Spinal cord (tissue), 10 donors: ENCODE data around the gene SPINT3. TPM values are rescaled to one million over a fixed set of nuclear protein-coding genes. Genes with fewer than 3 reads are reported as not detected.

Experiments used
- DNase-seq, 6 donors: peaks; one replicate each; pipeline versions ENCODE4 v3.0.0 to v3.0.0-alpha.2; 2013 to 2015; ENCODE audit warnings: low spot score in 6 of 6, low read depth in 4 of 6
- H3K27ac ChIP-seq: one replicate; pipeline ENCODE4 v1.5.1; 2013; ENCODE audit warnings: low read depth, low read length, control low read depth
- H3K27me3 ChIP-seq: one replicate; pipeline ENCODE4 v1.6.1; 2013; ENCODE audit warnings: low read length; ENCODE audit not compliant: control insufficient read depth, insufficient read depth
- H3K36me3 ChIP-seq: one replicate; pipeline ENCODE4 v1.6.1; 2013; ENCODE audit warnings: low read length; ENCODE audit not compliant: control insufficient read depth, insufficient read depth
- H3K4me1 ChIP-seq: one replicate; pipeline ENCODE4 v1.6.1; 2013; ENCODE audit warnings: low read length; ENCODE audit not compliant: control insufficient read depth, insufficient read depth
- H3K4me3 ChIP-seq: one replicate; pipeline ENCODE4 v1.5.1; 2013; ENCODE audit warnings: low read depth, low read length, control low read depth
- H3K9me3 ChIP-seq: one replicate; pipeline ENCODE4 v1.6.1; 2013; ENCODE audit warnings: low read length; ENCODE audit not compliant: control insufficient read depth, insufficient read depth
- WGBS: methylation state at CpG from one replicate; pipeline ENCODE4 v1.1.5; 2013; ENCODE audit warnings: missing lambda C conversion rate; ENCODE audit not compliant: insufficient coverage; 5-methylcytosine and 5-hydroxymethylcytosine counted together
- polyA plus RNA-seq, 2 donors: library from polyadenylated mRNA; unstranded; fragments of 120-200 nt; gene quantifications; one replicate each; pipeline ENCODE4 v1.2.1, GENCODE V29; 2013; ENCODE audit not compliant: insufficient read length in 2 of 2
- total RNA-seq, 2 donors: library from RNA; depleted of rRNA in 1 of 2; stranded (reverse); fragments of 120-200 nt in 1 of 2; fragments of >200 nt in 1 of 2; gene quantifications; one replicate each; pipeline versions ENCODE4 v1.2.3 to v1.2.4, GENCODE V29; 2013 to 2014
- donor health status: healthy.

The SPINT3 gene
- total and polyA plus RNA-seq, 4 donors: not detected

DNA sequence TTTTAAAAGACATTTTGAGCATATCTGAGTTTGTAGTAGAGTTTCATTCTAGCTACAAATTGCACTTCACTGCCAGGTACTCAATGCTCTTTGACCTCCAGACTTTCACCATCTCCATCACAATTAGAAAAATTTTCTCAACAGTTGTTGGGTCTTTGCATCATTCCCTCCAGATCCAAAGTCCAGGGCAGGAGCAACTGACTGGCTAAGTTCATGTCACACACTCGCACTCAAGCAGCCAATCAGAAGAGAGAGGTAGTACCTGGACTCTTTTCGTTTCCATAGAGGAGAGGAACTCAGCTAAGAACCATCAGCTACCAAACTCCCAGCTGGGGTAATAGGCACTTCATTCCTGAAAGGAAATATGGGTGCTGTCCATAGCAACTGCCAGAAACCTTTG is 9.0 kb downstream of the SPINT3 start:
- Histone ChIP-seq H3K4me1 (no peaks in the 10 kb centered on the region), H3K27ac (no peak overlapping the region), H3K27me3 (no peaks in the 10 kb centered on the region), H3K9me3 (no peaks in the 10 kb centered on the region), H3K36me3 (no peaks in the 10 kb centered on the region), H3K4me3 (no peak overlapping the region)
- 100% methylated on average over 1 of the region's 2 CpGs for WGBS
- DNase-seq: no peak

DNA sequence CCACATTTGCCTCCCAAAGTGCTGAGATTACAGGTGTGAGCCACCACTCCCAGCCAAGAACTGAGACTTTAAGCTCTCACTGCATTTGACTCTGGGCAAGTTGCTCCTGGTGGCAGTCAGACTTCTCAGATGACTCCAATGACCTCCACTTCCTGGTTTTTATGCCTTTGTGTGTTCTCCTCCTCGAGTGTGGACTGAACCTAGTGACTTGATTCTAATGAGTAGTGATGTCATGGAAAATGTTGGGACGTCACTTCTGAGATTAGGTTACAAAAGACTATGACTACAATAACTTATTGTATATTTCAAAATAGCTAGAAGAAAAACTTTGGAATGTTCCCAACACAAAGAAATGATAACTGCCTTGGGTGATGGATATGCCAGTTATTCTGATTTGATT is 12.0 kb downstream of the SPINT3 start:
- Histone ChIP-seq H3K27me3 (peaks cover 3% of the 10 kb centered on the region), H3K36me3 (no peaks in the 10 kb centered on the region), H3K4me1 (no peaks in the 10 kb centered on the region), H3K4me3 (no peak overlapping the region), H3K27ac (no peak overlapping the region), H3K9me3 (no peaks in the 10 kb centered on the region)
- no peak for DNase-seq
- no CpG with 5 or more reads among the region's 2 CpGs for WGBS

DNA sequence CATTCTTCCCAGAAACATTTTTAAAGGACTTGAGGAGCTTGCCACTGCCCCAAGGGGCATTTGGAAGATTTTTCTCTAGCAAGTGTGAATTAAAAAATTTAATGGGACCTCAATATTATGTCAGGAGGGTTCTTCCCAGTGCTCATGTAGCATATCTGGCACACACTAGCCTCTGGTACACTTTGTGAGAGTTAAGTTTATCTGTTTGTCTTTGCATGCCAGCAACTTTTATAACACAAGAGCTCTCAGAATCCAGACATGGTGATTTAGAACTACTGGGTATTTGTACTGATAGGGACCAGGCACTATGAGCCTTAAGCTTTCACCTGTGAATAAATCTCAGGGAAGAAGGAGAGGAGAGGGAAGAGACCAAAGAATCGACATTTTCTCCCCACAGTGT is 12.9 kb downstream of the SPINT3 start:
- Histone ChIP-seq H3K9me3 (no peaks in the 10 kb centered on the region), H3K27ac (no peak overlapping the region), H3K4me3 (no peak overlapping the region), H3K27me3 (peaks cover 3% of the 10 kb centered on the region), H3K4me1 (no peaks in the 10 kb centered on the region), H3K36me3 (no peaks in the 10 kb centered on the region)
- DNase-seq: no peak
- 100% methylated on average over 1 of the region's 1 CpG for WGBS

DNA sequence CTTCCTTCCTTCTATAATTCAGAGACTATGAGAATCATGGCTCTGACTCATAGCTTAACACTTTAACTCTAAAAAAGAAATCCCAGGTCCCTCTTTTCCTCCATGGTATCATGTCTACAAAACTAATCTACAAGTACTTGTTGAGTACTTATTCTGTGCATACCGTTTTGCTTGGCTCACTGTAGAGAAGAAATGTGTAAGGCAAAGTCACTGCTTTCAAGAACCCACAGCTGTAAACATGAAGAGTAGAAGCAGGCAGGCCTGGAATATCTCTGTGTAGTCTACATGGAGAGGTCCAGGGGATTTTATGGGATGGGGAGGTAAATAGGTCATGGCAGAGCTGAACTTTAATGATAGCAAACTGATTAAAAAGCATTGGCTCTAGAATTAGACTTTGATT is 13.8 kb downstream of the SPINT3 start:
- H3K27me3 ChIP-seq: peaks cover 3% of the 10 kb centered on the region
- no peaks in the 10 kb centered on the region for H3K9me3 ChIP-seq
- no peak for DNase-seq
- H3K4me3 ChIP-seq: no peak overlapping the region
- no peaks in the 10 kb centered on the region for H3K36me3 ChIP-seq
- H3K27ac ChIP-seq: no peak overlapping the region
- no peaks in the 10 kb centered on the region for H3K4me1 ChIP-seq
- WGBS: 100% methylated on average over 1 of the region's 1 CpG

DNA sequence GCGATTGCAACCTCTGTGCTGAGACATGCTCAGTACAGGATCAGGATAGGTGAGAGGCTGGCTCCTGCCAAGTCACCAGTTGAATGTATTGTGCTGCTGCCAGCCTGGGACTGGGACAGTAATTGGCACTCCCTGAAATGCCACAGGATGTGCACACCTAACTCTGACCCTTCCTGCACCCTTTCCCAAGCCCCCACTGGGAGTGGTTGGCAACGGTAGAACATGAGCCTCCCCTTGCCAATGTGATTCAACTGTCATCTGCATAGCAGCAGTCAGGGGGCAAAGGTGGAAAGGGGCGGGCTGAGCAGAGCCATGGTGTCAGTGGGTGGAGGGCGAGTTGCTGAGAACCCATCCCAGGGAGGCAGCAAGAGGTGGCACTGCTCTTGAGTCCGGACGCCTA is 15.4 kb downstream of the SPINT3 start:
- Histone ChIP-seq H3K4me1 (no peaks in the 10 kb centered on the region), H3K9me3 (no peaks in the 10 kb centered on the region), H3K27me3 (peaks cover 3% of the 10 kb centered on the region), H3K4me3 (no peak overlapping the region), H3K36me3 (no peaks in the 10 kb centered on the region), H3K27ac (no peak overlapping the region)
- no peak for DNase-seq
- 71% methylated on average over 6 of the region's 6 CpGs for WGBS

DNA sequence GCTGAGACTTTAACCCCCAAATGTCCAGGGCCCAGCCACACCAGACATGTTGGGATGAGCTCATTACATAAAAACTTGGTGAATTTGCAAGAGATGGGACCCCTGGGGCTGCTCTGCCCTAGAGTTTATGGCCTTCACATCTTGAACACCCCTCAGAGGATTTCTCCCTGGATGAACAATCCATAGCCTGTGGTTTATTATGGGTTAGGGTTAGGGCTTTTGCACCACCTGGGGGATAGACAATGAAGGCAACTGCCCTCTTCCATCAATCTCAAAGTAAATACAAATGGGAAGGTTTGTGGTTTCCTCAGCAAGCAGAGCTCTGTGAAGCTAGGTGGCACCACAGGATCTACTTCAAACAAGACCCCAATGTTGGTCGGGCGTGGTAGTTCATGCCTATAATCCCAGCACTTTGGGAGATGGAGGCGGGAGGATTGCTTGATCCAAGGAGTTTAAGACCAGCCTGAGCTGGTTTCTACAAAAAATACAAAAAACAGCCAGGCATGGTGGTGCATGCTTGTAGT is 17.4 kb downstream of the SPINT3 start:
- H3K27ac ChIP-seq: no peak overlapping the region
- H3K4me3 ChIP-seq: no peak overlapping the region
- H3K9me3 ChIP-seq: no peaks in the 10 kb centered on the region
- WGBS: 56% methylated on average over 3 of the region's 3 CpGs
- no peaks in the 10 kb centered on the region for H3K36me3 ChIP-seq
- no peaks in the 10 kb centered on the region for H3K4me1 ChIP-seq
- DNase-seq: no peak
- peaks cover 3% of the 10 kb centered on the region for H3K27me3 ChIP-seq

DNA sequence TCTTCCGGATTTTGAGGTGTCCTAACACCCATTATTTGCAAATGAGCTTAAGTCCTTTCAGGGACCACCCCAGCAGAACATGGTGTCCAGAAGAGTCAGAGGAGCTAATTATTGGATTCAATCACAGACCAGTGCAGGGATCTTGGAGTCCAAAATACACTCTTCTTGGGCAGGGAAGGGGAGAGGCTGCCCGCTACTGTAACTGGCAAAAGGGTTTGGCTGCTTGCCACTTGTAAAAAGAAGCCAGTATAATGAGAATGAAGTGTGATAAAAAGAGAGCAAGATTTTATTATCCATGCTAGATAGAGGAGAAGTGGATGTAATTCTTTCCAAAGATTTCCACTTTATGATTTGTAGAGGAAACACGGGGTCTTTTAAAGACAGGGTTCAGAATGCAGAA is 19.3 kb downstream of the SPINT3 start:
- Histone ChIP-seq H3K9me3 (no peaks in the 10 kb centered on the region), H3K4me3 (no peak overlapping the region), H3K27ac (no peak overlapping the region), H3K4me1 (no peaks in the 10 kb centered on the region), H3K27me3 (peaks cover 3% of the 10 kb centered on the region), H3K36me3 (no peaks in the 10 kb centered on the region)
- no peak for DNase-seq
- 47% methylated on average over 2 of the region's 3 CpGs for WGBS

DNA sequence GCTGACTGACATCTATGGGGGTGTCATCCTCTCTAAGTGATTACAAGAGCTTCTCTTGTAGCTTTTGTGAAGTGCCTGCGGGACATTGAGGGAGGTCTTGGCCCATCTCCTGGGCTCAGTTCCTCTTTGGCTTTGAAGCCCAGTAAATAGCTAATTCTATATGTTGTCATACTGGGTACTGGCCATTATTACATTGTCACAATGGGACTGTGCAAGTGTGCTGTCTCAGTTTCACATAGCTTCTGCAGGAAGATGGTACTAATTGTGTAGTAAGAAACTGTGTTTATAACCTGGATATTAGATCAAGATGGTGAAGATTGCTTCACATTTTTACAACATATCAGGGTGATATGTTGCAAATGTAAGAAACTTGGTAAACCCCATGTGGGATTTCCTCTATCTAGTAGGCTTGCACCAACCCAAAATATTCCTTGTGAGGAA is 19.9 kb downstream of the SPINT3 start:
- Histone ChIP-seq H3K4me1 (no peaks in the 10 kb centered on the region), H3K27me3 (peaks cover 3% of the 10 kb centered on the region), H3K27ac (no peak overlapping the region), H3K36me3 (no peaks in the 10 kb centered on the region), H3K4me3 (no peak overlapping the region), H3K9me3 (no peaks in the 10 kb centered on the region)
- no peak for DNase-seq
- no CpG with 5 or more reads among the region's 1 CpG for WGBS

DNA sequence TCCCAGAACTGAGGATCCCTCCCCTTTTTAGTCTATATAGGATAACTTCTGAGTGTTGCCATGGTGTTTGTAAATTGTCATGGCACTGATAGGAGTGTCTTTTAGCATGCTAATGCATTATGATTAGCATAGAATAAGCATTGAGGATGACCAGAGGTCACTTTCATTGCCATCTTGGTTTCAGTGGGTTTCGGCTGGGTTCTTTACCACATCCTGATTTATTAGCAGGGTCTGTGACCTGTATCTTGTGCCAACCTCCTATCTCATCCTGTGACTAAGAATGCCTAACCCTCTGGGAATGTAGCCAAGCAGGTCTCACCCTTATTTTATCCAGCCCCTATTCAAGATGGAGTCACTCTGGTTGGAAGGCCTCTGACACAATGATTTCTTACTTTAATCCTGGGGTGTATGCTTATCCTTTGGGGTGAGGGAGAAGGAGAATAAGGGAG is 26.3 kb downstream of the SPINT3 start:
- H3K36me3 ChIP-seq: no peaks in the 10 kb centered on the region
- no peaks in the 10 kb centered on the region for H3K4me1 ChIP-seq
- peak in 1 of 6 donors; percentile 44 for DNase-seq
- no CpG with 5 or more reads among the region's 1 CpG for WGBS
- no peak overlapping the region for H3K4me3 ChIP-seq
- H3K9me3 ChIP-seq: no peaks in the 10 kb centered on the region
- H3K27me3 ChIP-seq: no peaks in the 10 kb centered on the region
- H3K27ac ChIP-seq: no peak overlapping the region

DNA sequence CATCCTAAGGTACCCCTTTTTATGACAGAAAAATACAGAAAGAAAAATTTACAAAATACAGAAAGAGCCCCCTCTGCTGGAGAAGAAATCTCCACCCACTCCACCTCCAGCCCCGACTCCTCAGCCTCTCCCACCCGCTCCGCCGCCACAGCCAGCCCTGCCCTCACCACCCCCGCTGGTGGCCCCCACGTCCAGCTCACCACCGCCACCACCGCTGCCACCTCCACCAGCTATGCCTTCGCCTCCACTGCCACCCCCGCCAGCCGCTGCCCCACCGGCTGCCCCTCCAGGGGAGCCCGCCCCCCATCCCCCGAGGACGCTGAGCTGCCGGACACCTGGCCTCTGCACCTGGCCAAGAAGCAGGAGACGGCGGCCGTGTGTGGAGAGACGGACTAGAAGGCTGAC is 28.2 kb downstream of the SPINT3 start:
- Histone ChIP-seq H3K9me3 (no peaks in the 10 kb centered on the region), H3K27me3 (no peaks in the 10 kb centered on the region), H3K36me3 (no peaks in the 10 kb centered on the region), H3K27ac (no peak overlapping the region), H3K4me3 (no peak overlapping the region), H3K4me1 (no peaks in the 10 kb centered on the region)
- WGBS: 29% methylated on average over 16 of the region's 20 CpGs
- no peak for DNase-seq
